Loucy (cell line): ENCODE results near the gene CSNK1G2.

Source experiments
- CTCF ChIP-seq: fragments of 200-600 bp; sonication (generic); conservative IDR thresholded peaks from 2 replicates; pipeline ENCODE4 v1.5.1; 2014; ENCODE audit warnings: mild to moderate bottlenecking, antibody characterized with exemption, low read length
- EZH2phosphoT487 ChIP-seq: fragments of 200-600 bp; IDR thresholded peaks from 2 replicates; pipeline ENCODE4 v1.6.1; 2018; ENCODE audit warnings: antibody characterized with exemption, mild to moderate bottlenecking, moderate library complexity, borderline replicate concordance

- TF ChIP-seq CTCF, result no peak
- TF ChIP-seq EZH2phosphoT487, result no peak
These were observed 2.9 kb upstream of the CSNK1G2 start for GRCh38 chr19:1938071-1938470.
